Measurements from ENCODE around the gene GMDS.

Gene GMDS

GRCh38 chr6:1800845-1801244 is 444.6 kb downstream of the GMDS start:
- no peak for DNase-seq (ENCODE audit: low read depth in 2 of 2)

- no peak for DNase-seq (ENCODE audit: low read depth in 2 of 2)
Observed at GRCh38 chr6:1798965-1799325, 446.5 kb downstream of the GMDS start.

DNA sequence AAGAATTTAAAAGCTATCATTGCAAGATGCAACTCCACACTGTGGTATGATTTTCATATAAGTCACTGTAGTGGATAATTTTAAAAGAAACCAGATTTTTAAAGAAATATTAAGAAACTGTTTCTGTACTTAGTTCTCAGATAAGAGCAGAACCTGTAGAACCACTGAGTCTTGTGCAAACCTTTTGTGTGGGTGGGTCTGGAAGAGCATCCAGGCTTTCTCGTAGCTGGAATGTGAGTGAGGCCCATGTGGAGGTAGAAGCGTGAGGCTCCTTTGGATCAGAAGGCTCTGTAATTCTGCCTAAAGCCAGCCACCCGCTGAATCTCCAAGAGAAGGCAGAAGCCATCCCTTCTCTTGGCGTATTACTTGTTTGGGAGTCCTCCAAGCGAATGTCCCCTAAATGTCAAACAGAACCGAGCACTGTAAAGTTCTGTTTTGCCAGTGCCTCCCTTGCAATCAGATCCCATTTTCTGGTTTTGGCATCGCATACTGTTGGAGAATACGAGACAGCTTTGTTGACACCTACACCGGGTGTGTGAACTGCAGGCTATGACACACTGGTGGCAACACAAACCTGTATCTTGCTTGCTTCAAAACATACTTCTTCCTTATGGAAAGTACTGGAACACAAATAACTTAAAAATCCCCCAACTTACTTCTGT is 447.0 kb downstream of the GMDS start:
- DNase-seq (ENCODE audit: low read depth in 2 of 2): no peak

- DNase-seq (ENCODE audit: low read depth in 2 of 2): no peak
Observed at GRCh38 chr6:1797801-1798200, 447.6 kb downstream of the GMDS start.

GRCh38 chr6:1796706-1797529 is 448.5 kb downstream of the GMDS start:
- DNase-seq (ENCODE audit: low read depth in 2 of 2): no peak

DNA sequence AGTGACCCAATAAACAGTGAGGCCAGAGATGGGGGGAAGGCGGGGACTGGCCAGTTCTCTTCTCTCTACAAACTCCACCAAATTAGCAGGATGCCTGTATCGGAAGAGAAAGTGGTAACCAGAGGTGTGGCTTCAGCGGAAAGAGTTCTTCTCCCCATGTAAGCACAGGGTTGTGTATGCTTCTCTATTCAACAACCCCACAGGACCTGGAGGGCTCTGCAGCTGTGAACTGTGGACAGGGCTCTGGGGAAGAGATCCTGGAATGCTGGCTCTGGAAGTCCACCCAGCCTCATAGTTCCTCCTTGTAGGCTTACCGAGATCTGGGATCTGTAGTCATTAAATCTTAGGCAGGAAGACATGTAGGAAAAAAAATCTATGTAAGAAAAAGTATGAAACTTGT is 449.5 kb downstream of the GMDS start:
- no peak for DNase-seq (ENCODE audit: low read depth in 2 of 2)

DNA sequence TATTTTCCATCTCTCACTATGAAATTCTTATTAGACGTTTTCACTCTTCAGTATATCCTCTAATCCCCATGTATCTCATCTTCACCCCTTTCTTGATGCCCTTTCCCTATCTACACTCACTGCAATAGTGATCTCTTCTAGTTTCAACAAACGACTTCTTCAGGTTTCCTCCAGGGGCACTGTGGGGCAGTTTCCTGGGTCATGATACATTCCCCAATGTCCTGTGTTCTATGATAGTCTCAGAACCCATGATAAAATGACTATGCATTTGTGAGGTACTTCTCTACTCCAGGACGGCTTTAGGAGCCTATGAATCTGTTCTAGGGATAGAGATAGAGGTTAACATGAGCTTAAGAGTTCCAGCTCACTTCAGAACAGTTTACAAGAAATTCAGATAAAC is 452.4 kb downstream of the GMDS start:
- DNase-seq (ENCODE audit: low read depth in 2 of 2): no peak

GRCh38 chr6:1790684-1791083 is 454.7 kb downstream of the GMDS start:
- DNase-seq (ENCODE audit: low read depth in 2 of 2): no peak

DNA sequence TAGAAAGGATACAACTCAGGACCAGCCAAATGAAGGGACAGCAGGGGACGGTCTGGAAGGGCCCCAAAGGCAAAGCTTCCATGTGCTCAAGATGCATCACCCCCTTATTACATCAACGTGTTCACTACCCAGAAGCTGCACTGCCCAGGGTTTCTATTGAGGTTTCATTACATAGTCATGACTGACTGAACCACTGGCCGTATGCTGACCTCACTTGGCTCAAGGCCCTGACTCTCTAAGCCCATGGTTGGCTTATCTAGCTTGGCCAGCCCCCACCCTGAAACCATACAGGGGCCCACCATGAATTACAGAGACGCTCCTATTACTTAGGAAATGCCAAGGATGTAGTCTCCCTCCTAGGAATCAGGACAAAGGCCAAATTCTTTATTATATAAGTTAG is 456.3 kb downstream of the GMDS start:
- no peak for DNase-seq (ENCODE audit: low read depth in 2 of 2)

DNA sequence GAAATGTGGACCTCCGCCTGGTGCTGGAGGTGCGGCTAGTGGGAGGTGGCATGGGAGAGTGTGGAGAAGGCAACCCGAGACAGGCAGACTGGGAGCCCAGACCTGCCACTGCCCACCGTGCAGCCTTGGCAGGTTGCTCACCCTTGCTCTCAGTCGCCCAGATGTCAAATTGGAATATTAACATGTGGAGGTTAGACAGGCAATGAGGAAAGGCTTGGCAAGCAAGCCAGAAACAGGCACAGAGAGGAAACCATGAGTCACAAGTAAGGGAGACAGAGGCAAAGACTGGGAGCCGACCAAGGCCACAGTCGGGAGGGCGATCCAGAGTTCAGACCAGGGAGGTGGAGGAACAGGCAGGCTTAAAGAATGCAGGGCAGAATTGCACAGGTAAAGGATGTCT is 457.5 kb downstream of the GMDS start:
- no peak for DNase-seq (ENCODE audit: low read depth in 2 of 2)

DNA sequence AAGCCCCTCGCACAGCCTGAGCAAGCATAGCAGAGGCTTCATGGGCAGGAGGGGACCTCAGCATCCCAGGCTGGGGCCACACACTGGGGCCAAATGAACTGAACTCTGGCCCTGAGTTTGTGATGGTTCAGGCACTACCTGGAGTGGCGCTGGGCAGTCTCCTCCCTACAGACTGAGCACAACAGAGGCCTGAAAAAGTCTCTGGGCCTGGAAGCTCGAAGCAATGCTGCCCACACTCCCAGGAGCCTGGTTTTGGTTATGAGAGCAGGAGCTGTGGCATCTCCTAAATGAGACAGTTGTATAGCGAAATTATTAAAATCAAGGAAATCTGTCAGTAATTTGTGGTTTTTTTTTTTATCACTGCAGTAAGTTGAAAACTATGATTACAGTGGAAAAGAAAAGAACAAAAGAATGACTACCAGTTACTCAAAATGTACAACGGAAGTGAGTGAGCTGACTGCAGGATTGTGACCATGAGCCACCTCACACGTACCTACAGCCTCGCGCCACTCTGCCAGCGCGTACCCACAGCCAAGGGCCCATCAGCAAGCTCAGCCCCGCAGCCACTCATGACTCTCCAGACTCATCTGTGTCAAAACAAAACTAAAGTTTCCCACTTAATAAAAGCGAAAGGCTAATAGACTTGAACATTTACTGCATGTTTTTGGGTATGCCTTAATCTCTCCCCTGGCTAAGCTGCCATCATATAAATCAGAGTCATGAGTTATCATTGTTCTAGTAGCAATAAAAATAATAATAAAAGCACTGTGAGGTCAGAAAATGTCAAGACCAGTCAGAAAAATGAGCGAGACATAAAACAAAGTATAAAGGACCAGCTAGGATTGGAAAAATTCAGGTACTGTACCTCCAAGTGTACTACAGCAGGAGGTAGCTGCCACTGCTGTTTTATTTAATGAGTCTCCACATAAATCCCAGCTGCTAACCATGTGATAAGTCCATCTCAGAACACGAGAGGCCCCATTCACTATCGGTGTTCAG is 458.7 kb downstream of the GMDS start:
- DNase-seq (ENCODE audit: low read depth in 2 of 2): no peak

GRCh38 chr6:1784422-1784884 is 461.0 kb downstream of the GMDS start:
- DNase-seq (ENCODE audit: low read depth in 2 of 2): no peak

DNA sequence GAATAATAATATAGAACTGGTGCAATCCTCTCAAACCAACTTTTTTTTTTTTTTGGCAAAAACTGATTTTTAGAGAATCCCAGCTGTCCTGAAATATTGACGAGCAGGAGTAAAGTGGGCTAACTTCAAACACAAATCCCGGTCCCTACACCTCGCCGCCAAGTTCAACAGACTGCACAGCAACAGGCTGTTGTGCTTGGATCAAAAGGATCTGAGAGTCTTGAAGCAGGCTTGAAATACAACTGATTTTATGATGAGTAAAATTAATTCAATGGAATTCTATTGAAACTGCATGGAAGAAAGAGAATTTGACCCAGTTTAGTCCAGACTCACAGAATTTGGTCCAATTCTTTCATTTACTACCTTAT is 463.6 kb downstream of the GMDS start:
- no peak for DNase-seq (ENCODE audit: low read depth in 2 of 2)

GRCh38 chr6:1781152-1781816 is 464.1 kb downstream of the GMDS start:
- no peak for DNase-seq (ENCODE audit: low read depth in 2 of 2)

- no peak for DNase-seq (ENCODE audit: low read depth in 2 of 2)
Observed at GRCh38 chr6:1780251-1780867, 465.0 kb downstream of the GMDS start.

DNA sequence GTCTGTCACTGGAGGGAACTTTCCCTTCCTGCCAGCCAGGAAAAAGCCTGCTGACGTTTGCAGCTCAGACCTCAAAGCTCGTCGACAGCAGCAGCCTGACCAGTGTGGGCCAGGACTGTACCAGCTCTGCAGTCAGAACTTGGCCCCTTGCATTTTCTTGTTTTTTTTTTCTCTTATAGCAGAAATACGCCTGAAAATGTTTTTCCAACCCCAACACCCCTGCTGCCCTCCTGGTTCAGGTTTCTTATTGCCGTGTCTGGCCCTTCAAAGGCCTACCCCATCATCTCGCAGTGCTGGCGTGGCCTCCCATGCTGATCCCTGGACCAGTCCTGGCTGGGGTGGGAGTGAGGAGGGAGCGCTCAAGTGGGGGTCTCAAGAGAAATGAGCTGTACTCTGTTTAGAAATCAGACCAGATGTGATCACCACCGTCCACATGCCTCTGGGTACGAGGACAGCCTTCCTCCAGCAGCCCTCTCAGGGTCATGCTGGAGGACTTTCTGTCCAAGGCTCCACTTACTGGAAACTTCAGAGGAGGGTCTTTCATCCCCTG is 466.6 kb downstream of the GMDS start:
- no peak for DNase-seq (ENCODE audit: low read depth in 2 of 2)

GRCh38 chr6:1777921-1778685 is 467.3 kb downstream of the GMDS start:
- DNase-seq (ENCODE audit: low read depth in 2 of 2): no peak

DNA sequence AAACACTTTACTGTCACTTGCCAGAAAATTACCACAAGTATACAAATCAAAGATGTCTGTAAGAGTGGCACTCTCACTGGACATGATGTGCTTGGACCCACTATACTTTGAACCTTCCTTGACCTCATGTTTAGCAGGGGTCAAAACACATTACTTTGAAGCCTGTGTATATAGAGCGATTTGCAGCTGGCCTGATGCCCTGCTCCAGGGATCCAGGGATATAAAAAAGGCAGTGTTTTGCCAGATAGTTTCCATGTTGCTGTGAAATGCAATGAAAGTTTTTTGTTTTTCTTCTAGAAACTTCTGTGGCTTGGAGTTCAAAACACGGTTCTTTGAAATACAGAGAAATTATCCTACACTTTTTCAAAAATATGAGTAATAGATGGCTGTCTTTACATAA is 470.0 kb downstream of the GMDS start:
- no peak for DNase-seq (ENCODE audit: low read depth in 2 of 2)

DNA sequence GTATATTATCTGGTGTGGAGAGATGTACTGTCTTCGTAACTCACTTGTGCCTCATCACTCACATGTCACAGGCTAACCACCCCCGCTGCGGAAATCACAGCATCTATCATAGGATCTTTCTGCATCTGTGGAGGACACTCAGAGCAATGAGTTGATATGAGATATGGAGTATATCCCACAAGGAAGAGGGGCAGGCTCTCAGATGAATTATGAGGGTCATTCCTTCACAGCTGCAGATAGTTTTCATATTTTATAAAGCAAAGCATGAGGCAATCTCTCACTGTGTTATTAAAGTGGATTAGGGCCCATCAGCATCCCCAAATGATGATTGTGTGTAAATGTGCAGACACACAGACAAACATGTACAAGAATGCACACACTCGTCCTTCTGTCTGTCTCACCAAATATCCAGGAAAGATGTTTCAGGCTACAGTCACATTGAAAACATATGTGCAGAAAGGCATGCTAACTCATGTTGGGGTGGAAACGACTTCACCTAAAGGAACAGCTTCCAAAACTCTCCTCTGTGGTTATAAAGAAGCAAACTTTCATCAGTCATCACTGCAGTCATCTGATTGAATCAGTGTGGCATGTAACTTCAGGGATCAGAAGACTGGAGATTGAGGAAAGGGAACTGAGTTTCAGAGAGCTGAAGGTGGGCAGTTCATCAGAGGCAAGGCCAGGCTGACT is 471.0 kb downstream of the GMDS start:
- DNase-seq (ENCODE audit: low read depth in 2 of 2): no peak

GRCh38 chr6:1773700-1774099 is 471.7 kb downstream of the GMDS start:
- DNase-seq (ENCODE audit: low read depth in 2 of 2): no peak
